Activated CD4-positive, alpha-beta memory T cell treated with anti-CD3 and anti-CD28 coated beads, Interleukin-2, amount 10 ng/mL, durations not matched to agents 7 days and 5 days (primary cell): ENCODE data around the gene APOBEC2. TPM values are rescaled to one million over a fixed set of nuclear protein-coding genes. Genes with fewer than 3 reads are reported as not detected.

Experiments used
- CTCF ChIA-PET: fragments of 350-600 bp; sonication (Branson Sonifier 250); formaldehyde crosslinking; loops from one replicate; lab custom pipeline; 2021; ENCODE audit warnings: antibody characterized with exemption, inconsistent platforms; lab: Charles Lee
- POLR2A ChIA-PET: fragments of 350-600 bp; sonication (Branson Sonifier 250); formaldehyde crosslinking; loops from one replicate; lab custom pipeline; 2021; ENCODE audit warnings: antibody characterized with exemption; lab: Charles Lee
- DNase-seq: peaks from one replicate; pipeline ENCODE4 v3.0.0-alpha.2; 2020
- H3K27ac Mint-ChIP-seq: one replicate; pipeline ENCODE4 v1.8.0; 2021; ENCODE audit warnings: mild to moderate bottlenecking, mixed read lengths
- H3K27me3 Mint-ChIP-seq: one replicate; pipeline ENCODE4 v1.8.0; 2021; ENCODE audit warnings: mixed read lengths
- H3K36me3 Mint-ChIP-seq: one replicate; pipeline ENCODE4 v1.8.0; 2021; ENCODE audit warnings: low read depth, mixed read lengths
- H3K4me1 Mint-ChIP-seq: one replicate; pipeline ENCODE4 v1.8.0; 2021; ENCODE audit warnings: mixed read lengths
- H3K4me3 Mint-ChIP-seq: one replicate; pipeline ENCODE4 v1.8.0; 2021; ENCODE audit warnings: mild to moderate bottlenecking, mixed read lengths
- H3K9me3 Mint-ChIP-seq: one replicate; pipeline ENCODE4 v1.8.0; 2021; ENCODE audit warnings: mixed read lengths
- total RNA-seq, 2 experiments: library from RNA; stranded (reverse); gene quantifications; one replicate each; pipeline ENCODE4 v1.2.3, GENCODE V29; 2021

APOBEC2 gene
- total RNA-seq, 2 experiments from 2014 or later, result not detected

GRCh38 chr6:41077536-41077935 lies 24.5 kb downstream of the APOBEC2 start:
- DNase-seq, result no peak
- Mint-ChIP-seq H3K9me3 (no peaks in the 10 kb centered on the region), H3K4me1 (peaks cover 67% of the 10 kb centered on the region), H3K4me3 (no peak overlapping the region), H3K27ac (no peak overlapping the region), H3K36me3 (peaks cover 46% of the 10 kb centered on the region), H3K27me3 (no peaks in the 10 kb centered on the region)
- POLR2A ChIA-PET, result no interaction called here
- CTCF ChIA-PET, result interaction anchor here (1.5 kb wide), 1 partner anchor 14 kb away, joined by 4 read pairs; no protein-coding TSS in a partner anchor

GRCh38 chr6:41078101-41078500 lies 25.1 kb downstream of the APOBEC2 start:
- Mint-ChIP-seq H3K4me3 (no peak overlapping the region), H3K27ac (no peak overlapping the region), H3K27me3 (no peaks in the 10 kb centered on the region), H3K36me3 (peaks cover 52% of the 10 kb centered on the region), H3K4me1 (peaks cover 73% of the 10 kb centered on the region), H3K9me3 (no peaks in the 10 kb centered on the region)
- ChIA-PET CTCF (no interaction called here), POLR2A (no interaction called here)
- no peak for DNase-seq

- peaks cover 62% of the 10 kb centered on the region for H3K36me3 Mint-ChIP-seq
- no peak overlapping the region for H3K4me3 Mint-ChIP-seq
- no peak overlapping the region for H3K27ac Mint-ChIP-seq
- POLR2A ChIA-PET, result no interaction called here
- H3K9me3 Mint-ChIP-seq, result no peaks in the 10 kb centered on the region
- DNase-seq, result no peak
- CTCF ChIA-PET, result no interaction called here
- H3K4me1 Mint-ChIP-seq, result peaks cover 76% of the 10 kb centered on the region
- H3K27me3 Mint-ChIP-seq, result no peaks in the 10 kb centered on the region
Measured at GRCh38 chr6:41079080-41079479, 26.1 kb downstream of the APOBEC2 start.

GRCh38 chr6:41080621-41081020 lies 27.6 kb downstream of the APOBEC2 start:
- ChIA-PET CTCF (interaction anchor here (1.1 to 1.6 kb wide), 4 partner anchors 11 to 226 kb away, joined by 3 to 7 read pairs (median 5); no protein-coding TSS in a partner anchor), POLR2A (interaction anchor here (0.6 to 1.2 kb wide), 2 partner anchors 9 to 44 kb away, joined by 3 read pairs; no protein-coding TSS in a partner anchor)
- no peaks in the 10 kb centered on the region for H3K27me3 Mint-ChIP-seq
- H3K4me3 Mint-ChIP-seq, result peak overlapping the region; percentile 75
- H3K9me3 Mint-ChIP-seq, result no peaks in the 10 kb centered on the region
- DNase-seq, result peak; percentile 48
- peak overlapping the region; percentile 82 for H3K27ac Mint-ChIP-seq
- H3K36me3 Mint-ChIP-seq, result peaks cover 69% of the 10 kb centered on the region
- peaks cover 60% of the 10 kb centered on the region for H3K4me1 Mint-ChIP-seq

GRCh38 chr6:41083072-41083471 lies 30.1 kb downstream of the APOBEC2 start:
- Mint-ChIP-seq H3K4me1 (peaks cover 49% of the 10 kb centered on the region), H3K36me3 (peaks cover 85% of the 10 kb centered on the region), H3K9me3 (no peaks in the 10 kb centered on the region), H3K27ac (no peak overlapping the region), H3K27me3 (no peaks in the 10 kb centered on the region), H3K4me3 (no peak overlapping the region)
- POLR2A ChIA-PET, result interaction anchor here (1.0 kb wide), 1 partner anchor 8 kb away, joined by 3 read pairs; no protein-coding TSS in a partner anchor
- DNase-seq, result no peak
- CTCF ChIA-PET, result interaction anchor here (0.9 to 2.0 kb wide), 2 partner anchors 11 to 13 kb away, joined by 3 to 5 read pairs; partner anchors contain the start of genes NFYA and OARD1

GRCh38 chr6:41085182-41085581 lies 32.2 kb downstream of the APOBEC2 start:
- ChIA-PET CTCF (interaction anchor here (2.0 kb wide), 1 partner anchor 13 kb away, joined by 5 read pairs; the partner anchor contains the start of genes NFYA and OARD1), POLR2A (interaction anchor here (0.7 kb wide), 1 partner anchor 250 kb away, joined by 3 read pairs; no protein-coding TSS in a partner anchor)
- Mint-ChIP-seq H3K27ac (no peak overlapping the region), H3K36me3 (peaks cover 85% of the 10 kb centered on the region), H3K9me3 (no peaks in the 10 kb centered on the region), H3K4me1 (peaks cover 33% of the 10 kb centered on the region), H3K27me3 (no peaks in the 10 kb centered on the region), H3K4me3 (no peak overlapping the region)
- no peak for DNase-seq

GRCh38 chr6:41088451-41088850 lies 35.4 kb downstream of the APOBEC2 start:
- Mint-ChIP-seq H3K36me3 (peaks cover 81% of the 10 kb centered on the region), H3K4me3 (no peak overlapping the region), H3K27ac (no peak overlapping the region), H3K27me3 (no peaks in the 10 kb centered on the region), H3K4me1 (peaks cover 6% of the 10 kb centered on the region), H3K9me3 (no peaks in the 10 kb centered on the region)
- DNase-seq, result no peak
- ChIA-PET CTCF (interaction anchor here (0.7 to 1.3 kb wide), 2 partner anchors 13 to 30 kb away, joined by 3 read pairs; no protein-coding TSS in a partner anchor), POLR2A (interaction anchor here (0.6 kb wide), 1 partner anchor 104 kb away, joined by 3 read pairs; no protein-coding TSS in a partner anchor)

GRCh38 chr6:41090841-41091761 lies 38.1 kb downstream of the APOBEC2 start:
- CTCF ChIA-PET, result interaction anchor here (0.8 to 3.6 kb wide), 13 partner anchors 11 to 229 kb away, joined by 3 to 51 read pairs (median 4); partner anchors contain the start of genes NFYA and OARD1
- H3K27me3 Mint-ChIP-seq, result no peaks in the 10 kb centered on the region
- POLR2A ChIA-PET, result interaction anchor here (1.3 kb wide), 2 partner anchors 12 to 19 kb away, joined by 4 read pairs; partner anchors contain the start of genes NFYA and OARD1
- peaks cover 79% of the 10 kb centered on the region for H3K36me3 Mint-ChIP-seq
- no peak overlapping the region for H3K4me3 Mint-ChIP-seq
- H3K4me1 Mint-ChIP-seq, result peaks cover 1% of the 10 kb centered on the region
- no peaks in the 10 kb centered on the region for H3K9me3 Mint-ChIP-seq
- no peak for DNase-seq
- no peak overlapping the region for H3K27ac Mint-ChIP-seq

GRCh38 chr6:41092421-41093140 lies 39.6 kb downstream of the APOBEC2 start:
- H3K4me3 Mint-ChIP-seq, result no peak overlapping the region
- no peaks in the 10 kb centered on the region for H3K4me1 Mint-ChIP-seq
- H3K36me3 Mint-ChIP-seq, result peaks cover 82% of the 10 kb centered on the region
- H3K9me3 Mint-ChIP-seq, result no peaks in the 10 kb centered on the region
- H3K27ac Mint-ChIP-seq, result no peak overlapping the region
- POLR2A ChIA-PET, result interaction anchor here (0.6 to 1.3 kb wide), 4 partner anchors 11 to 214 kb away, joined by 3 to 4 read pairs (median 4); partner anchors contain the start of genes NFYA and OARD1
- no peaks in the 10 kb centered on the region for H3K27me3 Mint-ChIP-seq
- no peak for DNase-seq
- CTCF ChIA-PET, result interaction anchor here (0.6 to 3.6 kb wide), 14 partner anchors 10 to 456 kb away, joined by 3 to 51 read pairs (median 4); partner anchors contain the start of genes NFYA and OARD1

- no peak for DNase-seq
- Mint-ChIP-seq H3K4me1 (no peaks in the 10 kb centered on the region), H3K4me3 (no peak overlapping the region), H3K9me3 (no peaks in the 10 kb centered on the region), H3K36me3 (peaks cover 86% of the 10 kb centered on the region), H3K27ac (no peak overlapping the region), H3K27me3 (no peaks in the 10 kb centered on the region)
- ChIA-PET CTCF (interaction anchor here (2.4 to 3.6 kb wide), 3 partner anchors 9 to 226 kb away, joined by 18 to 51 read pairs (median 25); no protein-coding TSS in a partner anchor), POLR2A (no interaction called here)
Measured at GRCh38 chr6:41093729-41094128, 40.7 kb downstream of the APOBEC2 start.

- POLR2A ChIA-PET, result no interaction called here
- Mint-ChIP-seq H3K36me3 (peaks cover 75% of the 10 kb centered on the region), H3K4me1 (no peaks in the 10 kb centered on the region), H3K27ac (no peak overlapping the region), H3K4me3 (no peak overlapping the region), H3K9me3 (no peaks in the 10 kb centered on the region), H3K27me3 (no peaks in the 10 kb centered on the region)
- no peak for DNase-seq
- CTCF ChIA-PET, result no interaction called here
Measured at GRCh38 chr6:41097467-41098090, 44.6 kb downstream of the APOBEC2 start.

- Mint-ChIP-seq H3K27ac (no peak overlapping the region), H3K4me3 (no peak overlapping the region), H3K36me3 (peaks cover 69% of the 10 kb centered on the region), H3K27me3 (no peaks in the 10 kb centered on the region), H3K4me1 (no peaks in the 10 kb centered on the region), H3K9me3 (no peaks in the 10 kb centered on the region)
- ChIA-PET CTCF (interaction anchor here (1.2 kb wide), 1 partner anchor 84 kb away, joined by 5 read pairs; no protein-coding TSS in a partner anchor), POLR2A (no interaction called here)
- DNase-seq, result no peak
Measured at GRCh38 chr6:41098366-41098765, 45.4 kb downstream of the APOBEC2 start.
